GM18519 (cell line): ENCODE measurements around the gene CRCP.

ENCODE experiments used
- ATAC-seq: cut with Tn5 transposase; IDR thresholded peaks from one replicate; pipeline ENCODE4 v1.9.1; 2021; ENCODE audit warnings: mild to moderate bottlenecking, moderate library complexity; ENCODE audit not compliant: unreplicated experiment, low FRiP score

CRCP gene

GRCh38 chr7:66186991-66187390, 72.3 kb downstream of the CRCP start:
- no peak for ATAC-seq

- ATAC-seq: no peak
Measured at GRCh38 chr7:66187905-66188304, 73.3 kb downstream of the CRCP start.

GRCh38 chr7:66188645-66189044, 74.0 kb downstream of the CRCP start:
- no peak for ATAC-seq

GRCh38 chr7:66189695-66190503, 75.3 kb downstream of the CRCP start:
- ATAC-seq: no peak

- ATAC-seq: no peak
Measured at GRCh38 chr7:66190504-66190857, 75.8 kb downstream of the CRCP start.

- no peak for ATAC-seq
Measured at GRCh38 chr7:66193146-66193725, 78.6 kb downstream of the CRCP start.

GRCh38 chr7:66198469-66198868, 83.8 kb downstream of the CRCP start:
- no peak for ATAC-seq

GRCh38 chr7:66198956-66199355, 84.3 kb downstream of the CRCP start:
- ATAC-seq: no peak

GRCh38 chr7:66202441-66202840, 87.8 kb downstream of the CRCP start:
- no peak for ATAC-seq
